ENCODE measurements around the gene SNAI1. TPM values are rescaled to one million over a fixed set of nuclear protein-coding genes. Genes with fewer than 3 reads are reported as not detected.

Gene SNAI1
- total and polyA plus RNA-seq, 2 donors (not counting 1 experiment from before 2014, with no cell fraction given) = 0.66 to 1.4 TPM

DNA sequence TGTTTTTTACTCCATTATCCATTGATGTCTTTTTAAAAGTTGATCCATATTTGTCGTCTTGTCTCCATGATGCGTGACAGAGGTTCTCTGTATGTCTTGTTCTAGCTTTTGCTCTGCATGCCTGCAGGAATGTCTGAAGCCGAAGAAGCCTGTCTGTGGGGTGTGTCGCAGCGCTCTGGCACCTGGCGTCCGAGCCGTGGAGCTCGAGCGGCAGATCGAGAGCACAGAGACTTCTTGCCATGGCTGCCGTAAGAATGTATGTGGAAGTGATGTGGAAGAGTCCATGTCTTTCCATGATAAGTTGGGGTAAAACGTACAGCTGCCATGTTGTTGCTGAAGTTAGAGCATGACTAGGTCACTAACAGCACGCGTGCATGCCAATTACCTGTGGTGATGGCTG, 41.3 kb upstream of the SNAI1 start:
- no peak overlapping the region for H3K4me3 ChIP-seq (replicated peaks in 1 of 4; ENCODE audit: control extremely low read depth in 1 of 4, insufficient read depth in 1 of 4, low read depth in 3 of 4, low read length in 4 of 4)
- H3K79me2 ChIP-seq (ENCODE audit: control insufficient read depth, insufficient read depth, low read length) = peaks cover 85% of the 10 kb centered on the region
- DNase-seq (ENCODE audit: low read depth in 2 of 2) = no peak
- H4K20me1 ChIP-seq (ENCODE audit: control insufficient read depth, extremely low read depth, insufficient read depth, low read length) = no peaks in the 10 kb centered on the region
- peak overlapping the region; percentile 3 for H3K27ac ChIP-seq (ENCODE audit: insufficient read depth, low read length)
- H3K36me3 ChIP-seq (ENCODE audit: control insufficient read depth, insufficient read depth, low read length) = peaks cover 13% of the 10 kb centered on the region
- no peaks in the 10 kb centered on the region for H3K27me3 ChIP-seq (ENCODE audit: control insufficient read depth, insufficient read depth, low read length)
- H2AFZ ChIP-seq (ENCODE audit: low read length) = no peak overlapping the region
- no peaks in the 10 kb centered on the region for H3K9me3 ChIP-seq (ENCODE audit: control insufficient read depth, insufficient read depth, low read depth, low read length)
- no peak overlapping the region for H3K9ac ChIP-seq (ENCODE audit: insufficient read depth, low read length)
- no peak overlapping the region for H3K4me2 ChIP-seq (ENCODE audit: extremely low read depth, insufficient read depth, low read length)
- TF ChIP-seq, protein P1, sequence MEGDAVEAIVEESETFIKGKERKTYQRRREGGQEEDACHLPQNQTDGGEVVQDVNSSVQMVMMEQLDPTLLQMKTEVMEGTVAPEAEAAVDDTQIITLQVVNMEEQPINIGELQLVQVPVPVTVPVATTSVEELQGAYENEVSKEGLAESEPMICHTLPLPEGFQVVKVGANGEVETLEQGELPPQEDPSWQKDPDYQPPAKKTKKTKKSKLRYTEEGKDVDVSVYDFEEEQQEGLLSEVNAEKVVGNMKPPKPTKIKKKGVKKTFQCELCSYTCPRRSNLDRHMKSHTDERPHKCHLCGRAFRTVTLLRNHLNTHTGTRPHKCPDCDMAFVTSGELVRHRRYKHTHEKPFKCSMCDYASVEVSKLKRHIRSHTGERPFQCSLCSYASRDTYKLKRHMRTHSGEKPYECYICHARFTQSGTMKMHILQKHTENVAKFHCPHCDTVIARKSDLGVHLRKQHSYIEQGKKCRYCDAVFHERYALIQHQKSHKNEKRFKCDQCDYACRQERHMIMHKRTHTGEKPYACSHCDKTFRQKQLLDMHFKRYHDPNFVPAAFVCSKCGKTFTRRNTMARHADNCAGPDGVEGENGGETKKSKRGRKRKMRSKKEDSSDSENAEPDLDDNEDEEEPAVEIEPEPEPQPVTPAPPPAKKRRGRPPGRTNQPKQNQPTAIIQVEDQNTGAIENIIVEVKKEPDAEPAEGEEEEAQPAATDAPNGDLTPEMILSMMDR (conservative IDR thresholded peaks at IDR 0.05 in 1 of 2, IDR thresholded peaks at IDR 0.05 in 1 of 2; ENCODE audit: low read depth in 1 of 2, low read length in 2 of 2) = no peak
- no peak for TF ChIP-seq EZH2 (IDR thresholded peaks at IDR 0.05; ENCODE audit: low read length, missing control alignments)
- H3K4me1 ChIP-seq (ENCODE audit: control insufficient read depth, extremely low read depth, insufficient read depth, low read length) = peaks cover 11% of the 10 kb centered on the region

DNA sequence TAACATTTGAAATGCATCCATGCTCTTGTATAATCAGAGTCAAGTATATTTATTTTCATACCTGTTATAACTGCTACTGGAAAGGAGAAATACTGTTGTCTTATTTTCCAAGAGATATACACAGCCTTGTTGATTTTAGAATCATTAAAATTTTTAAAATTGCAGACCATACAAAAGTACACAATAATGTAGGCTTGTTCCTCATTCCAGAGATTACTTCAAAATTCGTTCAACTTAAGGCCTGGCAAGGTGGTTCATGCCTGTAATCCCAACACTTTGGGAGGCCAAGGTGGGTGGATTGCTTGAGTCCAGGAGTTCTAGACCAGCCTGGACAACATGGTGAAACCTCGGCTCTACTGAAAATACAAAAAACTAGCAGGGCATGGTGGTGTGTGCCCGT, 40.5 kb upstream of the SNAI1 start:
- no peak for DNase-seq (ENCODE audit: low read depth in 2 of 2)
- Histone ChIP-seq H3K4me2 (ENCODE audit: extremely low read depth, insufficient read depth, low read length) (no peak overlapping the region), H2AFZ (ENCODE audit: low read length) (no peak overlapping the region), H3K9me3 (ENCODE audit: control insufficient read depth, insufficient read depth, low read depth, low read length) (no peaks in the 10 kb centered on the region), H3K79me2 (ENCODE audit: control insufficient read depth, insufficient read depth, low read length) (peaks cover 76% of the 10 kb centered on the region), H4K20me1 (ENCODE audit: control insufficient read depth, extremely low read depth, insufficient read depth, low read length) (no peaks in the 10 kb centered on the region), H3K27me3 (ENCODE audit: control insufficient read depth, insufficient read depth, low read length) (no peaks in the 10 kb centered on the region), H3K27ac (ENCODE audit: insufficient read depth, low read length) (no peak overlapping the region), H3K4me3 (replicated peaks in 1 of 4; ENCODE audit: control extremely low read depth in 1 of 4, insufficient read depth in 1 of 4, low read depth in 3 of 4, low read length in 4 of 4) (no peak overlapping the region), H3K9ac (ENCODE audit: insufficient read depth, low read length) (no peak overlapping the region), H3K4me1 (ENCODE audit: control insufficient read depth, extremely low read depth, insufficient read depth, low read length) (peaks cover 11% of the 10 kb centered on the region), H3K36me3 (ENCODE audit: control insufficient read depth, insufficient read depth, low read length) (peaks cover 14% of the 10 kb centered on the region)
- TF ChIP-seq, protein P1 (conservative IDR thresholded peaks at IDR 0.05 in 1 of 2, IDR thresholded peaks at IDR 0.05 in 1 of 2; ENCODE audit: low read depth in 1 of 2, low read length in 2 of 2) = no peak
- no peak for TF ChIP-seq EZH2 (IDR thresholded peaks at IDR 0.05; ENCODE audit: low read length, missing control alignments)

DNA sequence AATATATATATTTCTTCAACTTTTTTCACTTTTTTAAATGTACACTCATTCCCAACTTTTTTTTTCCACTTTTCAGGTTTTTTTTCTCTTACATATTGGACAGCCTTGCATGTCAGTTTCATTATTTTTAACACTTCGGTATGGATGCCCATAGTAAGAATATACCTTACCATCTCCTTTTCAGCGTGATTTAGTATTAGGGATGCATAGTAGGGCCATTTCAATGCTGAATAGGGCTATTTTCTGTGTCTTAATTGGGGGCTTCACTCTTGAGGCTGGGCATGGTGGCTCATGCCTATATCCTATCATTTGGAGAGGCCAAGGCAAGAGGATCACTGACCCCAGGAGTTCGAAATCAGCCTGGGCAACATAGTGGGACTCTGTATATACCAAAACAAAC, 39.8 kb upstream of the SNAI1 start:
- TF ChIP-seq, protein P1 (conservative IDR thresholded peaks at IDR 0.05 in 1 of 2, IDR thresholded peaks at IDR 0.05 in 1 of 2; ENCODE audit: low read depth in 1 of 2, low read length in 2 of 2) = no peak
- no peak for TF ChIP-seq EZH2 (IDR thresholded peaks at IDR 0.05; ENCODE audit: low read length, missing control alignments)
- peaks cover 14% of the 10 kb centered on the region for H3K36me3 ChIP-seq (ENCODE audit: control insufficient read depth, insufficient read depth, low read length)
- H3K4me3 ChIP-seq (replicated peaks in 1 of 4; ENCODE audit: control extremely low read depth in 1 of 4, insufficient read depth in 1 of 4, low read depth in 3 of 4, low read length in 4 of 4) = no peak overlapping the region
- H3K79me2 ChIP-seq (ENCODE audit: control insufficient read depth, insufficient read depth, low read length) = peaks cover 71% of the 10 kb centered on the region
- DNase-seq (ENCODE audit: low read depth in 2 of 2) = no peak
- H3K9ac ChIP-seq (ENCODE audit: insufficient read depth, low read length) = no peak overlapping the region
- no peaks in the 10 kb centered on the region for H3K9me3 ChIP-seq (ENCODE audit: control insufficient read depth, insufficient read depth, low read depth, low read length)
- no peaks in the 10 kb centered on the region for H3K27me3 ChIP-seq (ENCODE audit: control insufficient read depth, insufficient read depth, low read length)
- H3K4me1 ChIP-seq (ENCODE audit: control insufficient read depth, extremely low read depth, insufficient read depth, low read length) = peaks cover 9% of the 10 kb centered on the region
- H2AFZ ChIP-seq (ENCODE audit: low read length) = no peak overlapping the region
- no peaks in the 10 kb centered on the region for H4K20me1 ChIP-seq (ENCODE audit: control insufficient read depth, extremely low read depth, insufficient read depth, low read length)
- no peak overlapping the region for H3K4me2 ChIP-seq (ENCODE audit: extremely low read depth, insufficient read depth, low read length)
- H3K27ac ChIP-seq (ENCODE audit: insufficient read depth, low read length) = no peak overlapping the region
